Loucy (cell line): ENCODE results near the gene NEU4.
"Not testable (repeated sequence)": the region's sequence is repeated elsewhere in the genome, so short reads cannot be mapped to it uniquely, and the experiment has no call there.

Experiments
- H2AFZ ChIP-seq: fragments of 200-600 bp; sonication (generic); 2 replicates; pipeline ENCODE4 v1.6.0; 2016; ENCODE audit warnings: antibody characterized with exemption, mild to moderate bottlenecking, low read length, moderate library complexity
- H3F3A ChIP-seq: fragments of 200-600 bp; 2 replicates; pipeline ENCODE4 v1.6.0; 2016; ENCODE audit warnings: antibody characterized with exemption, low read depth, mild to moderate bottlenecking
- H3K27me3 ChIP-seq: fragments of 200-600 bp; sonication (generic); 2 replicates; pipeline ENCODE4 v1.6.1; 2014; ENCODE audit warnings: low read length, mild to moderate bottlenecking; ENCODE audit not compliant: insufficient read depth, poor library complexity, severe bottlenecking
- H3K36me3 ChIP-seq: fragments of 200-600 bp; sonication (generic); 2 replicates; pipeline ENCODE4 v1.6.1; 2016; ENCODE audit warnings: low read length; ENCODE audit not compliant: insufficient read depth
- H3K4me1 ChIP-seq: fragments of 200-600 bp; sonication (generic); 2 replicates; pipeline ENCODE4 v1.5.1; 2014; ENCODE audit warnings: low read length, mild to moderate bottlenecking; ENCODE audit not compliant: insufficient read depth, poor library complexity, severe bottlenecking
- H3K4me2 ChIP-seq: fragments of 200-600 bp; sonication (generic); 2 replicates; pipeline ENCODE4 v1.6.0; 2014; ENCODE audit warnings: antibody characterized with exemption, low read length, low read depth, mild to moderate bottlenecking; ENCODE audit not compliant: poor library complexity, severe bottlenecking
- H3K4me3 ChIP-seq: fragments of 200-600 bp; sonication (generic); 2 replicates; pipeline ENCODE4 v1.5.1; 2014; ENCODE audit warnings: low read length, mild to moderate bottlenecking, mixed read lengths; ENCODE audit not compliant: poor library complexity, severe bottlenecking
- H3K79me2 ChIP-seq: fragments of 200-600 bp; sonication (generic); 2 replicates; pipeline ENCODE4 v1.6.1; 2014; ENCODE audit warnings: low read length; ENCODE audit not compliant: insufficient read depth
- H3K9ac ChIP-seq: fragments of 200-600 bp; sonication (generic); 2 replicates; pipeline ENCODE4 v1.6.0; 2014; ENCODE audit warnings: mild to moderate bottlenecking, low read depth, low read length, moderate library complexity; ENCODE audit not compliant: poor library complexity, severe bottlenecking
- H3K9me2 ChIP-seq: fragments of 200-600 bp; sonication (generic); replicated peaks from 2 replicates; pipeline ENCODE4 v1.6.1; 2016; ENCODE audit warnings: low read depth, low read length, mixed read lengths
- H3K9me3 ChIP-seq: fragments of 200-600 bp; sonication (generic); 2 replicates; pipeline ENCODE4 v1.6.1; 2014; ENCODE audit warnings: mild to moderate bottlenecking, antibody characterized with exemption, low read length, low read depth; ENCODE audit not compliant: insufficient read depth
- H4K20me1 ChIP-seq: fragments of 200-600 bp; sonication (generic); 2 replicates; pipeline ENCODE4 v1.6.0; 2014; ENCODE audit warnings: antibody characterized with exemption, low read length, mild to moderate bottlenecking; ENCODE audit not compliant: insufficient read depth, poor library complexity, severe bottlenecking
- CTCF ChIP-seq: fragments of 200-600 bp; sonication (generic); conservative IDR thresholded peaks from 2 replicates; pipeline ENCODE4 v1.5.1; 2014; ENCODE audit warnings: mild to moderate bottlenecking, antibody characterized with exemption, low read length
- EZH2phosphoT487 ChIP-seq: fragments of 200-600 bp; IDR thresholded peaks from 2 replicates; pipeline ENCODE4 v1.6.1; 2018; ENCODE audit warnings: antibody characterized with exemption, mild to moderate bottlenecking, moderate library complexity, borderline replicate concordance

The NEU4 gene

GRCh38 chr2:241820625-241821384 lies 11.8 kb downstream of the NEU4 start:
- no peaks in the 10 kb centered on the region for H3K79me2 ChIP-seq
- no peaks in the 10 kb centered on the region for H4K20me1 ChIP-seq
- no peak overlapping the region for H3K4me3 ChIP-seq
- no peaks in the 10 kb centered on the region for H3K9me3 ChIP-seq
- H3F3A ChIP-seq: no peaks in the 10 kb centered on the region; the same call in 1 of the 2 replicates
- H3K9me2 ChIP-seq: no peaks in the 10 kb centered on the region
- H3K27me3 ChIP-seq: no peaks in the 10 kb centered on the region
- H3K4me2 ChIP-seq: no peak overlapping the region
- no peaks in the 10 kb centered on the region for H3K36me3 ChIP-seq
- H3K9ac ChIP-seq: no peak overlapping the region
- TF ChIP-seq CTCF (no peak), EZH2phosphoT487 (no peak)
- no peaks in the 10 kb centered on the region for H3K4me1 ChIP-seq
- H2AFZ ChIP-seq: no peak overlapping the region

GRCh38 chr2:241821460-241822263 lies 12.7 kb downstream of the NEU4 start:
- Histone ChIP-seq H3K4me2 (no peak overlapping the region), H3K9me3 (peaks cover under 1% of the 10 kb centered on the region; the same call in 1 of the 2 replicates), H3K79me2 (no peaks in the 10 kb centered on the region), H3K4me3 (no peak overlapping the region), H2AFZ (no peak overlapping the region), H4K20me1 (no peaks in the 10 kb centered on the region), H3K27me3 (no peaks in the 10 kb centered on the region), H3K9ac (no peak overlapping the region), H3K9me2 (no peaks in the 10 kb centered on the region), H3K36me3 (no peaks in the 10 kb centered on the region), H3K4me1 (no peaks in the 10 kb centered on the region), H3F3A (no peaks in the 10 kb centered on the region; the same call in 1 of the 2 replicates)
- TF ChIP-seq EZH2phosphoT487 (no peak), CTCF (no peak)

- H3K36me3 ChIP-seq: no peaks in the 10 kb centered on the region
- H3K79me2 ChIP-seq: no peaks in the 10 kb centered on the region
- H3K4me2 ChIP-seq: no peak overlapping the region
- no peak overlapping the region for H3K4me3 ChIP-seq
- H3K9me2 ChIP-seq: no peaks in the 10 kb centered on the region
- H3F3A ChIP-seq: no peaks in the 10 kb centered on the region; the same call in 1 of the 2 replicates
- no peak for TF ChIP-seq EZH2phosphoT487
- TF ChIP-seq CTCF: no peak
- no peaks in the 10 kb centered on the region for H3K4me1 ChIP-seq
- H3K9ac ChIP-seq: no peak overlapping the region
- H3K9me3 ChIP-seq: peaks cover 7% of the 10 kb centered on the region; the same call in 1 of the 2 replicates
- no peak overlapping the region for H2AFZ ChIP-seq
- H3K27me3 ChIP-seq: no peaks in the 10 kb centered on the region
- H4K20me1 ChIP-seq: no peaks in the 10 kb centered on the region
These were observed 13.3 kb downstream of the NEU4 start for GRCh38 chr2:241822264-241822623.

- peaks cover 12% of the 10 kb centered on the region; the same call in 1 of the 2 replicates for H3K9me3 ChIP-seq
- H3K4me1 ChIP-seq, H3K9ac ChIP-seq, H3K4me3 ChIP-seq, H3K27me3 ChIP-seq, H3F3A ChIP-seq, H4K20me1 ChIP-seq, H3K4me2 ChIP-seq, H3K79me2 ChIP-seq, H2AFZ ChIP-seq, H3K9me2 ChIP-seq, H3K36me3 ChIP-seq: not testable (repeated sequence)
These were observed 14.8 kb downstream of the NEU4 start for GRCh38 chr2:241823531-241824437.
